H1 (cell line): ENCODE measurements around the gene KCNMA1. TPM values are rescaled to one million over a fixed set of nuclear protein-coding genes. Genes with fewer than 3 reads are reported as not detected.

ENCODE experiments used
- CTCF ChIA-PET: fragments of 300-600 bp; sonication (Branson Sonifier 250); formaldehyde crosslinking; loops from one replicate; lab custom pipeline; 2021; ENCODE audit not compliant: partially characterized antibody; lab: Charles Lee
- POLR2A ChIA-PET: fragments of 300-600 bp; sonication (Branson Sonifier 250); formaldehyde crosslinking; loops from one replicate; lab custom pipeline; 2021; ENCODE audit warnings: inconsistent platforms; ENCODE audit not compliant: partially characterized antibody; lab: Charles Lee
- DNase-seq, 2 experiments: peaks; one replicate each; pipeline versions ENCODE4 v3.0.0 to v3.0.0-alpha.2; 2010 to 2022; ENCODE audit warnings: low spot score in 2 of 2, low read depth in 1 of 2, mixed read lengths in 1 of 2
- FAIRE-seq: peaks from 2 replicates; lab custom pipeline; 2011; peaks lifted over from hg19 to GRCh38; lab: Jason Lieb, UNC
- H2AFZ ChIP-seq: 2 replicates; pipeline ENCODE4 v1.8.1; 2012; ENCODE audit warnings: low read length, inconsistent platforms
- H2AK5ac ChIP-seq: 2 replicates; pipeline ENCODE4 v1.6.1; 2013; ENCODE audit warnings: low read depth, low read length
- H2BK120ac ChIP-seq: replicated peaks from 2 replicates; pipeline ENCODE3; 2013; ENCODE audit warnings: low read depth, low read length, inconsistent platforms
- H2BK12ac ChIP-seq: 2 replicates; pipeline ENCODE4 v1.6.1; 2013; ENCODE audit warnings: low read depth, low read length
- H2BK15ac ChIP-seq: 2 replicates; pipeline ENCODE4 v1.6.1; 2013; ENCODE audit warnings: low read length
- H2BK20ac ChIP-seq: 2 replicates; pipeline ENCODE4 v1.6.1; 2013; ENCODE audit warnings: low read length
- H2BK5ac ChIP-seq: 2 replicates; pipeline ENCODE4 v1.6.1; 2013; ENCODE audit warnings: low read depth, low read length
- H3K14ac ChIP-seq: 2 replicates; pipeline ENCODE4 v1.6.1; 2013; ENCODE audit warnings: inconsistent platforms; ENCODE audit not compliant: insufficient read length
- H3K18ac ChIP-seq: 2 replicates; pipeline ENCODE4 v1.6.1; 2013; ENCODE audit warnings: low read length; ENCODE audit errors: extremely low read depth
- H3K23ac ChIP-seq: 2 replicates; pipeline ENCODE4 v1.6.1; 2013; ENCODE audit warnings: inconsistent platforms; ENCODE audit not compliant: insufficient read length
- H3K23me2 ChIP-seq: 2 replicates; pipeline ENCODE4 v1.6.1; 2013; ENCODE audit warnings: low read depth, low read length
- H3K27ac ChIP-seq: 2 replicates; pipeline ENCODE4 v1.6.1; 2011; ENCODE audit warnings: low read depth, low read length, inconsistent platforms
- H3K27me3 ChIP-seq, 4 experiments: replicated peaks in 1 of 4; 1 replicate in 1 of 4; 2 replicates in 3 of 4; pipeline versions ENCODE4 v1.6.1 to v1.8.1; 2011 to 2013; ENCODE audit warnings: low read length in 3 of 4, mild to moderate bottlenecking in 3 of 4, inconsistent platforms in 2 of 4, mixed read lengths in 2 of 4, moderate library complexity in 1 of 4; ENCODE audit not compliant: control insufficient read depth in 3 of 4, insufficient read depth in 3 of 4; ENCODE audit errors: extremely low read depth in 1 of 4
- H3K36me3 ChIP-seq, 4 experiments: 2 replicates each; pipeline versions ENCODE4 v1.6.1 to v1.8.1; 2011 to 2013; ENCODE audit warnings: mild to moderate bottlenecking in 4 of 4, low read length in 3 of 4, moderate library complexity in 2 of 4, control low read depth in 1 of 4, inconsistent platforms in 1 of 4; ENCODE audit not compliant: insufficient read depth in 4 of 4, control insufficient read depth in 2 of 4
- H3K4ac ChIP-seq: replicated peaks from 2 replicates; pipeline ENCODE3; 2013; ENCODE audit warnings: low read length, low read depth, mixed read lengths, inconsistent platforms; ENCODE audit not compliant: insufficient read length
- H3K4me1 ChIP-seq, 4 experiments: replicated peaks in 1 of 4; 1 replicate in 1 of 4; 2 replicates in 3 of 4; pipeline versions ENCODE4 v1.6.1 to v1.8.1; 2011 to 2013; ENCODE audit warnings: low read length in 3 of 4, inconsistent platforms in 2 of 4, mixed read lengths in 1 of 4; ENCODE audit not compliant: insufficient read depth in 4 of 4, control insufficient read depth in 3 of 4
- H3K4me2 ChIP-seq, 2 experiments: 2 replicates each; pipeline versions ENCODE4 v1.6.1 to v1.8.1; 2011 to 2013; ENCODE audit warnings: low read depth in 2 of 2, low read length in 2 of 2, control low read depth in 1 of 2, inconsistent platforms in 1 of 2, mild to moderate bottlenecking in 1 of 2; ENCODE audit not compliant: insufficient read depth in 1 of 2
- H3K4me3 ChIP-seq, 4 experiments: fragments of 200-600, 300-600 bp in 1 of 4; sonication (generic), shearing (Covaris generic), sonication (Bioruptor Twin) in 1 of 4; 2 replicates each; pipeline versions ENCODE4 v1.5.1 to v1.8.1; 2011 to 2016; ENCODE audit warnings: low read length in 4 of 4, low read depth in 3 of 4, control low read depth in 2 of 4, inconsistent platforms in 2 of 4, mild to moderate bottlenecking in 2 of 4, mixed read lengths in 1 of 4, moderate library complexity in 1 of 4; ENCODE audit not compliant: insufficient read depth in 2 of 4; ENCODE audit errors: extremely low read depth in 1 of 4
- H3K56ac ChIP-seq: replicated peaks from 2 replicates; pipeline ENCODE3; 2013; ENCODE audit warnings: low read depth, mild to moderate bottlenecking, mixed read lengths, low read length, inconsistent platforms; ENCODE audit not compliant: insufficient read length
- H3K79me1 ChIP-seq: 2 replicates; pipeline ENCODE4 v1.6.1; 2013; ENCODE audit warnings: low read depth, low read length, control low read depth
- H3K79me2 ChIP-seq, 2 experiments: 2 replicates each; pipeline versions ENCODE4 v1.6.1 to v1.8.1; 2012 to 2013; ENCODE audit warnings: low read length in 2 of 2, mild to moderate bottlenecking in 2 of 2, inconsistent platforms in 1 of 2; ENCODE audit not compliant: insufficient read depth in 2 of 2, control insufficient read depth in 1 of 2
- H3K9ac ChIP-seq, 4 experiments: replicated peaks in 1 of 4; 1 replicate in 1 of 4; 2 replicates in 3 of 4; pipeline versions ENCODE4 v1.6.1 to v1.8.1; 2011 to 2013; ENCODE audit warnings: low read depth in 3 of 4, low read length in 3 of 4, control low read depth in 2 of 4, mild to moderate bottlenecking in 2 of 4, moderate library complexity in 2 of 4, inconsistent platforms in 1 of 4; ENCODE audit errors: extremely low read depth in 1 of 4
- H3K9me3 ChIP-seq, 2 experiments: 2 replicates each; pipeline versions ENCODE4 v1.6.1 to v1.8.1; 2012 to 2013; ENCODE audit warnings: mild to moderate bottlenecking in 2 of 2, moderate library complexity in 2 of 2, control low read depth in 1 of 2, inconsistent platforms in 1 of 2, low read depth in 1 of 2, low read length in 1 of 2, mixed read lengths in 1 of 2; ENCODE audit not compliant: insufficient read depth in 2 of 2
- H4K20me1 ChIP-seq, 2 experiments: replicated peaks in 1 of 2; 2 replicates each; pipeline versions ENCODE3 to v1.8.1; 2011 to 2013; ENCODE audit warnings: inconsistent platforms in 2 of 2, low read length in 2 of 2, mild to moderate bottlenecking in 1 of 2; ENCODE audit not compliant: insufficient read depth in 2 of 2, control insufficient read depth in 1 of 2
- H4K5ac ChIP-seq: 2 replicates; pipeline ENCODE4 v1.6.1; 2013; ENCODE audit warnings: low read length, low read depth, mixed read lengths, inconsistent platforms; ENCODE audit not compliant: insufficient read length
- H4K8ac ChIP-seq: 2 replicates; pipeline ENCODE4 v1.8.0; 2013; ENCODE audit warnings: mild to moderate bottlenecking, moderate library complexity, low read length, inconsistent platforms; ENCODE audit not compliant: insufficient read depth; ENCODE audit errors: extremely low read depth
- H4K91ac ChIP-seq: replicated peaks from 2 replicates; pipeline ENCODE3; 2013; ENCODE audit warnings: low read length, mixed read lengths, inconsistent platforms; ENCODE audit not compliant: insufficient read length
- ASH2L ChIP-seq: fragments of 200-600, 300-600 bp; sonication (generic); IDR thresholded peaks from one replicate; pipeline ENCODE4 v1.7.1; 2017; ENCODE audit warnings: low read length
- WGBS, 2 experiments: shearing (Covaris generic) in 1 of 2; methylation state at CpG; one replicate each; pipeline versions ENCODE4 v1.1.6 to v1.1.7; 2013 to 2015; ENCODE audit warnings: low lambda C conversion rate in 2 of 2, mixed read lengths in 2 of 2, inconsistent platforms in 1 of 2, low coverage in 1 of 2, missing lambda C conversion rate in 1 of 2; ENCODE audit not compliant: insufficient replicate concordance in 2 of 2, insufficient coverage in 1 of 2, insufficient read length in 1 of 2; ENCODE audit errors: extremely low coverage in 1 of 2, missing lambda C conversion rate in 1 of 2; 5-methylcytosine and 5-hydroxymethylcytosine counted together
- polyA plus RNA-seq, 7 experiments: library from polyadenylated mRNA; depleted of rRNA in 3 of 7; stranded (reverse) in 5 of 7; unstranded in 2 of 7; fragments of >200 nt in 5 of 7; fragments of 200-250 nt in 2 of 7; gene quantifications; 1 replicate in 5 of 7; 2 replicates in 1 of 7; 4 replicates in 1 of 7; pipeline versions ENCODE4 v1.2.1 to v1.2.3, GENCODE V29; 2011 to 2013; ENCODE audit warnings: missing spikeins in 2 of 7, mixed read lengths in 2 of 7
- total RNA-seq: library from RNA; stranded (reverse); fragmentation: NEBNext Ultra II Directional; extraction: Animal tissue kit (Norgen Biotek cat#: 25700); gene quantifications from 2 replicates; pipeline ENCODE4 v1.2.1, GENCODE V29; 2021

KCNMA1 gene
- total and polyA plus RNA-seq, 2 of the 8 experiments (the other 6 are each of a cell fraction or from before 2014, with no cell fraction given): 10.2 to 11.1 TPM

- 0 out of 4 replicates have a peak, but pooled peaks cover 0 to 3% of the 10 kb centered on the region in 2 experiments for H3K79me2 ChIP-seq
- no peak overlapping the region for H3K4me3 ChIP-seq
- H3K56ac ChIP-seq: no peak overlapping the region
- H3K4me1 ChIP-seq: peaks cover 6 to 16% (median 11%) of the 10 kb centered on the region in 4 experiments
- POLR2A ChIA-PET: no interaction called here
- no peak for TF ChIP-seq ASH2L
- TF ChIP-seq, all 59 proteins: peak for 0
- Histone ChIP-seq H3K27ac (no peak overlapping the region), H4K8ac (no peak overlapping the region), H2BK20ac (no peak overlapping the region), H3K23ac (no peak overlapping the region), H3K18ac (no peak overlapping the region), H4K5ac (no peak overlapping the region), H2BK5ac (no peak overlapping the region), H3K9me3 (peaks cover 7% of the 10 kb centered on the region in 2 experiments; a peak in 3 of 4 replicates), H4K20me1 (peaks cover 2% of the 10 kb centered on the region in 2 experiments), H3K79me1 (no peaks in the 10 kb centered on the region), H3K27me3 (peaks cover 16 to 51% (median 49%) of the 10 kb centered on the region in 4 experiments), H4K91ac (no peak overlapping the region), H2AFZ (no peak overlapping the region), H3K14ac (no peak overlapping the region), H3K4ac (no peak overlapping the region), H3K9ac (no peak overlapping the region), H2BK12ac (no peak overlapping the region), H3K23me2 (peaks cover 19% of the 10 kb centered on the region), H2BK120ac (no peak overlapping the region), H3K36me3 (no peaks in the 10 kb centered on the region; a peak in 1 of 8 replicates), H3K4me2 (no peak overlapping the region), H2AK5ac (no peak overlapping the region), H2BK15ac (no peak overlapping the region)
- CTCF ChIA-PET: interaction anchor here (0.7 to 7.9 kb wide), 14 partner anchors 39 to 474 kb away, joined by 3 to 96 read pairs (median 4); no protein-coding TSS in a partner anchor
- FAIRE-seq (no peak), DNase-seq (no peak)
- 86% methylated on average over 3 of the region's 3 CpGs; no CpG with 5 or more reads in 1 of the 2 experiments for WGBS, 2 experiments
Measured at GRCh38 chr10:77639756-77640155, 2.1 kb upstream of the KCNMA1 start.
